ENCODE measurements around the gene KASH5.

DNA sequence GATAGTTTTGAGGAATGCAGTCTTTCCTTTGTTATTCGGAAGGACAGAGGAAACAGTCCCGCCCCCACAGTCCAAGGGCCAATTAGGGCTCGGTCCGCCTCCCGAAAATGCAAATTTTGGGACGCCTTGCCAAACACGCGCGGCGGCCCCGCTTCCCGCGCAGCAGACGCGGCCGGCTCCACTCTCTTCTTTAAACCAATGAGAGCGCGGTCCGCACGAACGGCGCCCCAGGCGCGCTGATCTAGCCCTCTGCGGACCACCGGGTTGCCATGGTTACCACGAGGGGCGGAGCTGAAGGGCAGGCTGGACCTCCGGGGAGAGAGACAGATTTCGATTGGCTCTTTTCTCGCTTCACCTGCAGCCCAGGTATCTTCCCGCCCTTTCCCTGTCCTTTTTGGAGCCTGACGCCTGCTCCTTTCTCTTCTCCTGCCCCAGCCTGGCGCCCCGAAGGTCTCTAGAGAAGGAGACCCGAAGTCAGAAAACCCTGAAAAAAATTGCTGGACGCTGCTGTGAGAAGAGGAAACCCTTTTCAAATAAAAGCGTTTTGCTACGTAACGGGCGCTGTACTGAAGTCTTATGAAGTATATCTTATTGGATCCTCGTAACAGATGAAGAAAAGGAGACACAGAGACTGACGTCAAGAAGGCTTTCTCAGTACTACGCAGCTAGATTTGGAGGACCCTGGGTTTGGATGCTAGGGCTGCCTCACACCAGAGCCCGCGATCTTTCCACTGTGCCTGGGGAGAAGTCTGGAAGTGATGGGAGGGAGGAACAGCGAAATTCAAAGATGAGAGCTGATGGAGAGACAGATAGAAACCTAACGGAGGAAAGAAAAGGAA, 33.2 kb downstream of the KASH5 start:
- TF ChIP-seq EZH2 (IDR thresholded peaks at IDR 0.05; ENCODE audit: borderline replicate concordance, insufficient read depth, low read depth, low read length, poor library complexity, severe bottlenecking) = peak; percentile 45
- TF ChIP-seq, protein P1, sequence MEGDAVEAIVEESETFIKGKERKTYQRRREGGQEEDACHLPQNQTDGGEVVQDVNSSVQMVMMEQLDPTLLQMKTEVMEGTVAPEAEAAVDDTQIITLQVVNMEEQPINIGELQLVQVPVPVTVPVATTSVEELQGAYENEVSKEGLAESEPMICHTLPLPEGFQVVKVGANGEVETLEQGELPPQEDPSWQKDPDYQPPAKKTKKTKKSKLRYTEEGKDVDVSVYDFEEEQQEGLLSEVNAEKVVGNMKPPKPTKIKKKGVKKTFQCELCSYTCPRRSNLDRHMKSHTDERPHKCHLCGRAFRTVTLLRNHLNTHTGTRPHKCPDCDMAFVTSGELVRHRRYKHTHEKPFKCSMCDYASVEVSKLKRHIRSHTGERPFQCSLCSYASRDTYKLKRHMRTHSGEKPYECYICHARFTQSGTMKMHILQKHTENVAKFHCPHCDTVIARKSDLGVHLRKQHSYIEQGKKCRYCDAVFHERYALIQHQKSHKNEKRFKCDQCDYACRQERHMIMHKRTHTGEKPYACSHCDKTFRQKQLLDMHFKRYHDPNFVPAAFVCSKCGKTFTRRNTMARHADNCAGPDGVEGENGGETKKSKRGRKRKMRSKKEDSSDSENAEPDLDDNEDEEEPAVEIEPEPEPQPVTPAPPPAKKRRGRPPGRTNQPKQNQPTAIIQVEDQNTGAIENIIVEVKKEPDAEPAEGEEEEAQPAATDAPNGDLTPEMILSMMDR (IDR thresholded peaks at IDR 0.05) = no peak

Measured in B cell (primary cell).